Measurements from ENCODE around the gene SNRPA. TPM values are rescaled to one million over a fixed set of nuclear protein-coding genes. Genes with fewer than 3 reads are reported as not detected.
A peak's percentile ranks its signal among the peaks of the same experiment; 100 is the strongest.

SNRPA gene
- total and polyA plus RNA-seq, 2 of the 13 experiments (the other 11 are each of a cell fraction or from before 2014, with no cell fraction given), result 59.6 to 162 TPM

- peak; percentile 35; the same call in 1 of the 2 replicates for TF ChIP-seq ZNF280B (CRISPR knock-in tag; IDR thresholded peaks at IDR 0.05; ENCODE audit: borderline replicate concordance)
- peak; percentile 70 for TF ChIP-seq TEAD3 (CRISPR knock-in tag; optimal IDR thresholded peaks at IDR 0.05; ENCODE audit: borderline replicate concordance)
- TF ChIP-seq ZNF547 (CRISPR knock-in tag; IDR thresholded peaks at IDR 0.05), result peak; percentile 22; the same call in 1 of the 2 replicates
- TF ChIP-seq GMEB2 (CRISPR knock-in tag; IDR thresholded peaks at IDR 0.05; ENCODE audit: low read depth), result 0 out of 2 replicates have a peak, but pooled peaks have one; percentile 6
- TF ChIP-seq ZNF343 (CRISPR knock-in tag; IDR thresholded peaks at IDR 0.05), result no peak
- no peak for TF ChIP-seq ARNT2 (CRISPR knock-in tag; IDR thresholded peaks at IDR 0.05; ENCODE audit: low read depth)
- TF ChIP-seq MAF1 (CRISPR knock-in tag; IDR thresholded peaks at IDR 0.05; ENCODE audit: borderline replicate concordance), result no peak
- TF ChIP-seq ZNF503 (CRISPR knock-in tag; IDR thresholded peaks at IDR 0.05), result no peak
- no peak for TF ChIP-seq ZNF17 (CRISPR knock-in tag; IDR thresholded peaks at IDR 0.05)
- no peak for TF ChIP-seq SOX6 (IDR thresholded peaks at IDR 0.05)
- TF ChIP-seq SOX6 (CRISPR knock-in tag; IDR thresholded peaks at IDR 0.05), result peak; percentile 21; the same call in 1 of the 2 replicates
- TF ChIP-seq ZNF574 (CRISPR knock-in tag; IDR thresholded peaks at IDR 0.05), result peak; percentile 44; the same call in 1 of the 2 replicates
- TF ChIP-seq PHB2 (IDR thresholded peaks at IDR 0.05; ENCODE audit: partially characterized antibody), result no peak
- no peak for TF ChIP-seq ZNF883 (CRISPR knock-in tag; IDR thresholded peaks at IDR 0.05; ENCODE audit: not compliant biosample characterization)
- TF ChIP-seq BORCS8-MEF2B (CRISPR knock-in tag; IDR thresholded peaks at IDR 0.05), result peak; percentile 65; the same call in 1 of the 2 replicates
- 0 out of 2 replicates have a peak, but pooled peaks have one; percentile 13 for TF ChIP-seq HDAC2 (CRISPR knock-in tag; IDR thresholded peaks at IDR 0.05)
- TF ChIP-seq TFAP4 (IDR thresholded peaks at IDR 0.05; ENCODE audit: borderline replicate concordance, low read depth), result peak; percentile 95; the same call in 1 of the 2 replicates
- TF ChIP-seq ZNF7 (CRISPR knock-in tag; IDR thresholded peaks at IDR 0.05), result no peak
- TF ChIP-seq ZFP36L2 (CRISPR knock-in tag; IDR thresholded peaks at IDR 0.05), result no peak
- TF ChIP-seq ZNF230 (CRISPR knock-in tag; IDR thresholded peaks at IDR 0.05), result peak; percentile 91
These were observed 27.1 kb downstream of the SNRPA start, which contains the start of gene RAB4B (continued) for GRCh38 chr19:40777937-40778705.

Data from HepG2 (cell line).